Vagina (tissue), 2 donors: Measurements from ENCODE around the gene RING1.

Experiments
- POLR2A ChIP-seq, 2 donors: fragments of 450-650 bp; IDR thresholded peaks; one replicate each; pipeline ENCODE4 v1.6.1; 2017; ENCODE audit warnings: antibody characterized with exemption in 2 of 2, mild to moderate bottlenecking in 2 of 2, moderate library complexity in 2 of 2
- TF ChIP-seq, protein P1 (sequence below), 3 experiments: fragments of 450-650 bp in 2 of 3; fragments of 200-600 bp in 1 of 3; sonication (generic) in 1 of 3; IDR thresholded peaks; one replicate each; pipeline ENCODE4 v1.5.1; 2017 to 2019; ENCODE audit warnings: antibody characterized with exemption in 3 of 3, mild to moderate bottlenecking in 2 of 3, moderate library complexity in 2 of 3

DNA sequence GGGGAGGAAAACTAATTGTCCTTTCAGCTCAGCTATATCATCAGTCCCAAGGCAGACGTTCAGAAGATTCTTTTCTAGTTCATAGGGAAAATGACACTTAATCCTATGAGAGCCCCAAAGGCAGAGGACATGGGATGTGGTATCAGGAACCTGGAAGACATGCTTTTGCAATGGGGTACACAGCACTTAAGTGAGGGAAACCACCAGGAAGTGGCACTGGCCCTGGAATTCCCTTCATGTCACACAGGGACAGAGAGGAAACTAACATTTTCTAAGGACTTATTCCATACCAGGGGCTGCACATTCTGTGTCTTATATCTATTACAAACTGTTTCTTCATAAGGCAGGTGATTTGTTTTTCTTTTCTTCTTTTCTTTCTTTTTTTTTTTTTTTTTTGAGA, 35.2 kb downstream of the RING1 start:
- no peak for TF ChIP-seq POLR2A (IDR thresholded peaks at IDR 0.05)
- TF ChIP-seq, protein P1, sequence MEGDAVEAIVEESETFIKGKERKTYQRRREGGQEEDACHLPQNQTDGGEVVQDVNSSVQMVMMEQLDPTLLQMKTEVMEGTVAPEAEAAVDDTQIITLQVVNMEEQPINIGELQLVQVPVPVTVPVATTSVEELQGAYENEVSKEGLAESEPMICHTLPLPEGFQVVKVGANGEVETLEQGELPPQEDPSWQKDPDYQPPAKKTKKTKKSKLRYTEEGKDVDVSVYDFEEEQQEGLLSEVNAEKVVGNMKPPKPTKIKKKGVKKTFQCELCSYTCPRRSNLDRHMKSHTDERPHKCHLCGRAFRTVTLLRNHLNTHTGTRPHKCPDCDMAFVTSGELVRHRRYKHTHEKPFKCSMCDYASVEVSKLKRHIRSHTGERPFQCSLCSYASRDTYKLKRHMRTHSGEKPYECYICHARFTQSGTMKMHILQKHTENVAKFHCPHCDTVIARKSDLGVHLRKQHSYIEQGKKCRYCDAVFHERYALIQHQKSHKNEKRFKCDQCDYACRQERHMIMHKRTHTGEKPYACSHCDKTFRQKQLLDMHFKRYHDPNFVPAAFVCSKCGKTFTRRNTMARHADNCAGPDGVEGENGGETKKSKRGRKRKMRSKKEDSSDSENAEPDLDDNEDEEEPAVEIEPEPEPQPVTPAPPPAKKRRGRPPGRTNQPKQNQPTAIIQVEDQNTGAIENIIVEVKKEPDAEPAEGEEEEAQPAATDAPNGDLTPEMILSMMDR (IDR thresholded peaks at IDR 0.05): no peak
